H7 (cell line): ENCODE measurements around the gene RASL11A. TPM values are rescaled to one million over a fixed set of nuclear protein-coding genes. Genes with fewer than 3 reads are reported as not detected.

Experiments used
- DNase-seq: peaks from one replicate; pipeline ENCODE4 v3.0.0; 2012
- H3K27me3 ChIP-seq: 2 replicates; pipeline ENCODE4 v1.6.0; 2011; ENCODE audit warnings: mild to moderate bottlenecking, low read length; ENCODE audit not compliant: control insufficient read depth, insufficient read depth
- H3K36me3 ChIP-seq: replicated peaks from 2 replicates; pipeline ENCODE4 v1.5.1; 2011; ENCODE audit warnings: low read length; ENCODE audit not compliant: control insufficient read depth, insufficient read depth
- H3K4me3 ChIP-seq: 2 replicates; pipeline ENCODE4 v1.5.1; 2011; ENCODE audit warnings: low read depth, mild to moderate bottlenecking, control low read depth, low read length, moderate library complexity; ENCODE audit not compliant: insufficient read depth
- total RNA-seq: library from RNA; depleted of rRNA; stranded (reverse); fragments of >200 nt; shearing (Covaris generic); gene quantifications from 2 replicates; pipeline ENCODE4 v1.2.3, GENCODE V29; 2014

RASL11A gene
- total RNA-seq, 1 experiment from 2014 or later, result 3.5 TPM

DNA sequence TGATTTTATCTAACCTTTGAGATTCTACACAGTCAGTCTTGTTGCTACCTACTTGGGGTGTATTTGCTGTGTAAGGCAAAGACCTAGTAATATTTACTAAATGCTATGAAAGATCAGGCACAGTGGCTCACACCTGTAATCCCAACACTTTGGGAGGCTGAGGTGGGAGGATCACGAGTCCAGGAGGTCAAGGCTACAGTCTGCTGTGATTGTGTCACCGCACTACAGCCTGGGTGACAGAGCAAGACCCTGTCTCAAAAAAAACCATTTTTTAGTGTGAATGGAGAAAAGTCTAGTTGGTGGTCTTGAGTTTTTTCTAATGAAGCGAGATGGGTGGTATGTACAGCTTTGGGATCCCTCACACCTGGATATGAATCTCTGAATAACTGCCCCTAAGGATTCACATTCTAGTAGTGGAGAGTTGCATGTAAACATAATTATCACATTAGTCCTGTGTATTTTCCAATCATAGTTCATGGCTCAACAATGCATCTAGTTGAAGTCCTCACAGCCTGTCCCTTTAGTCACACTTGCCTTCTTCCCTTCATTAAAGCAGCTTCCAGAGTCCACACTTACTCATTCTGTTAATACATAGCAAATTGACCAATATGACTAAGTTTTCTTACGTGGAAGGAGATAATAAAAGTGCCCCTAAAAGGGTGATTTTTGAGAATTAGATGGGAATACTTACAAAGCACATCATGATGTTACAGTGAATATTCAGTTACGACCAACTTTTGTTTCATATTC is 11.8 kb upstream of the RASL11A start:
- H3K36me3 ChIP-seq, result peaks cover 20% of the 10 kb centered on the region
- no peak overlapping the region for H3K4me3 ChIP-seq
- no peaks in the 10 kb centered on the region for H3K27me3 ChIP-seq
- no peak for DNase-seq

DNA sequence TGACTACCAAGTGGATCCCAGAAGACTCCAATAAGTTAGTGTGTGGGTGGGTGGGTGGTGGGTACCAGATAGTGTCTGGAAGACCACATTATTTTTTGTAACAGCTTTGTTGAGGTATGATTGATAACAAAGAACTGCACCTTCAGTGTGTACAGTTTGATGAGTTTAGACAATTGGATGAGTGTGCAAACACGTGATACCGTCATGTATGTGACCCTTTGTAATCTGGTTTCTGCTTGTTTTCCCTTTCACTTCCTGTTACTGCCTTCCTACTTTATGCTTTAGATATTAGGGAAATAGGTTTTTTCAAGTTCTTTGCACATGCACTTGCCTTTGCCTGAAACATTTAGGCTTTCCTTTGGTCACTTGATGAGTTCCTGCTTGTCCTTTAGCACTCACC is 10.8 kb upstream of the RASL11A start:
- DNase-seq, result no peak
- no peaks in the 10 kb centered on the region for H3K27me3 ChIP-seq
- peaks cover 12% of the 10 kb centered on the region for H3K36me3 ChIP-seq
- no peak overlapping the region for H3K4me3 ChIP-seq

- Histone ChIP-seq H3K4me3 (no peak overlapping the region), H3K27me3 (no peaks in the 10 kb centered on the region), H3K36me3 (peaks cover 8% of the 10 kb centered on the region; the same call in 1 of the 2 replicates)
- DNase-seq, result no peak
Observed at GRCh38 chr13:27261396-27261795, 9.2 kb upstream of the RASL11A start.

GRCh38 chr13:27263438-27263837 is 7.2 kb upstream of the RASL11A start:
- Histone ChIP-seq H3K36me3 (no peaks in the 10 kb centered on the region), H3K27me3 (no peaks in the 10 kb centered on the region), H3K4me3 (no peak overlapping the region)
- DNase-seq, result no peak

DNA sequence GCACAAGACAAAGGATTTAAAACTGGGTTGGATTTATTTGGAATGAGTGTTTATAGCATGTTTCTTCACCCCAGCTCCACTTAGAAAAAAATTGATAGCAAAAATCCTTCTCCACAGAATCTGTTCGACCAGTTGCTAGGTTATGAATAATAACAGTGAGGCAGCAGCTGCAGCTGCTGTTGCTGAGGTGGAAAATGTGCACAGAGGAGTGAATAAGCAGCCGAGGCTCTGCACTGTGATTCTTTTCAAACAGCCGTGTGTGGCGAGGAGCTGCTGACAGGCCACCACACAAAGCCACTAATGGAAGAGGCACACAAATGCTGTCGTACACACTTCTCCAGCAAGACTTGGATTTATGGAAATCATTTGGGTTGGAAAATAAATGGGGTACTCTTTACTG is 6.4 kb upstream of the RASL11A start:
- H3K36me3 ChIP-seq, result no peaks in the 10 kb centered on the region; the same call in 1 of the 2 replicates
- H3K4me3 ChIP-seq, result no peak overlapping the region
- peaks cover 2% of the 10 kb centered on the region; the same call in 1 of the 2 replicates for H3K27me3 ChIP-seq
- no peak for DNase-seq

DNA sequence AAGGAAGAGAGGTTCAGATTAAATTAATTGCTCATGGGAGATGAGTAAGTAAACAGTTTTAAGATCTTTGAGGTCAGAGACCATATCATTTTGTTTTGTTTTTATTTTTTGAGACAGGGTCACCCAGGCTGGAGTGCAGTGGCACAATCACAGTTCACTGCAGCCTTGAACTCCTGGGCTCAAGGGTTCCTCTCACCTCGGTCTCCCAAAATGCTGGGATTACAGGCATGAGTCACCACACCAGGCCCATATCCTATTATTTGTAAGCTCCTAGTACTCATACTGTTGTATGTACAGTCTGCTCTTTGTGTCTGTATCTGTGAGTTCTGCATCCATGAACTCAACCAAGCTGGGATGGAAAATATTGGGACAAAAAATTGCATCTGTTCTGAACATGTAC is 6.0 kb upstream of the RASL11A start:
- H3K36me3 ChIP-seq, result no peaks in the 10 kb centered on the region; the same call in 1 of the 2 replicates
- DNase-seq, result no peak
- H3K4me3 ChIP-seq, result no peak overlapping the region
- peaks cover 2% of the 10 kb centered on the region; the same call in 1 of the 2 replicates for H3K27me3 ChIP-seq

GRCh38 chr13:27266917-27267316 is 3.7 kb upstream of the RASL11A start:
- Histone ChIP-seq H3K27me3 (peaks cover 13% of the 10 kb centered on the region), H3K4me3 (no peak overlapping the region), H3K36me3 (no peaks in the 10 kb centered on the region; the same call in 1 of the 2 replicates)
- no peak for DNase-seq

DNA sequence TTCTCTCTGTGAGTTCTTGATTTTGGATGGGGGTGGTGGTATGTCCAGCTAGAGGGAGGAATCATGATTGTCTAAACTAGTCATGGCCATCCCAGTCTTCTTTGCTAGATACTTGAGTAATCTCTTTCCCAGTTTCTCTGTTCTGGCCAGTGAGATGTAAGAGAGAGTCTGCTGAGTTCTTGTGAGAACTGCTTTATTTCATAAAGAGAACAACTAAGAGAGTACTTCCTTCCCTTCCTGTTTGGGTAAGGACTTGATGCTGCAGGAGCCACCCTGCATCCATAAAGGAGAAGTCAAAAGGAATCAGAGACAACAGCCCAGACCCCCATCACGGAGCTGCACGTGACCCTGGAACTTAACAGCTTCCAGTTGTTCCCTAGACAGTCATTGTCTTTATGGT is 3.0 kb upstream of the RASL11A start:
- Histone ChIP-seq H3K4me3 (no peak overlapping the region), H3K36me3 (no peaks in the 10 kb centered on the region; the same call in 1 of the 2 replicates), H3K27me3 (peaks cover 14% of the 10 kb centered on the region)
- DNase-seq, result no peak

GRCh38 chr13:27269114-27269665 is 1.4 kb upstream of the RASL11A start:
- peaks cover 14% of the 10 kb centered on the region for H3K27me3 ChIP-seq
- DNase-seq, result no peak
- no peak overlapping the region for H3K4me3 ChIP-seq
- H3K36me3 ChIP-seq, result no peaks in the 10 kb centered on the region; the same call in 1 of the 2 replicates

GRCh38 chr13:27271570-27272096 is 1.0 kb downstream of the RASL11A start:
- H3K36me3 ChIP-seq, result no peaks in the 10 kb centered on the region; the same call in 1 of the 2 replicates
- peak overlapping the region; percentile 79; the same call in 1 of the 2 replicates for H3K4me3 ChIP-seq
- peaks cover 14% of the 10 kb centered on the region for H3K27me3 ChIP-seq
- DNase-seq, result peak; percentile 36

GRCh38 chr13:27273658-27274425 is 3.2 kb downstream of the RASL11A start:
- DNase-seq, result peak; percentile 35
- Histone ChIP-seq H3K27me3 (peaks cover 13% of the 10 kb centered on the region), H3K36me3 (no peaks in the 10 kb centered on the region; the same call in 1 of the 2 replicates), H3K4me3 (no peak overlapping the region)

DNA sequence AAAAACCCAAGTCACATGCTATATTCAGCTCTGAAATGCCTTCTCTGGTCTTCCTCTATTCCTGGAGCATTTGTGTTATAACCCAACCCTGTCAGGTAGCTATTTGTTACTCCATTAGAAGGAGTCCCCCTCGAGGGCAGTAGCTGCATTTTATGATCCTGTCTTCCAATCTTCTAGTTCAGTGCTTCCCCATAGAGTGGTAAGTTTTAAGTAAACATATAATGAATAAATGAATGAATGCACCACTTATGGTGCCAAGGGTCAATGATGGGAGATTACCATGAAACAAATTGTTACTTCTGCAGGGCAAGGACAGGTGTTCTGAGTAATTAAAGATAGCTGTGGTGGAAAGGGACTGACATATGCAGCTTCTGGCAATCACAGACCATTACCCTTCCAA is 4.0 kb downstream of the RASL11A start:
- no peak for DNase-seq
- Histone ChIP-seq H3K4me3 (no peak overlapping the region), H3K27me3 (peaks cover 12% of the 10 kb centered on the region), H3K36me3 (no peaks in the 10 kb centered on the region)

GRCh38 chr13:27276188-27276587 is 5.6 kb downstream of the RASL11A start:
- DNase-seq, result no peak
- peaks cover 8% of the 10 kb centered on the region for H3K27me3 ChIP-seq
- no peaks in the 10 kb centered on the region for H3K36me3 ChIP-seq
- H3K4me3 ChIP-seq, result no peak overlapping the region

GRCh38 chr13:27279506-27279905 is 8.9 kb downstream of the RASL11A start:
- no peak for DNase-seq
- no peaks in the 10 kb centered on the region for H3K36me3 ChIP-seq
- H3K4me3 ChIP-seq, result no peak overlapping the region
- H3K27me3 ChIP-seq, result no peaks in the 10 kb centered on the region
